Thyroid gland (tissue), 4 donors: ENCODE measurements around the gene KCNJ13.

Source experiments
- POLR2A ChIP-seq, 2 donors: fragments of 450-650 bp; IDR thresholded peaks; one replicate each; pipeline ENCODE4 v1.6.1; 2017; ENCODE audit warnings: antibody characterized with exemption in 2 of 2, mild to moderate bottlenecking in 2 of 2, moderate library complexity in 1 of 2
- TF ChIP-seq, protein P1 (sequence below), 6 experiments: fragments of 200-600 bp in 3 of 6; fragments of 450-650 bp in 3 of 6; sonication (generic) in 3 of 6; IDR thresholded peaks; one replicate each; pipeline ENCODE4 v1.5.1; 2016 to 2019; ENCODE audit warnings: antibody characterized with exemption in 6 of 6, mild to moderate bottlenecking in 2 of 6, inconsistent platforms in 1 of 6, moderate library complexity in 1 of 6

DNA sequence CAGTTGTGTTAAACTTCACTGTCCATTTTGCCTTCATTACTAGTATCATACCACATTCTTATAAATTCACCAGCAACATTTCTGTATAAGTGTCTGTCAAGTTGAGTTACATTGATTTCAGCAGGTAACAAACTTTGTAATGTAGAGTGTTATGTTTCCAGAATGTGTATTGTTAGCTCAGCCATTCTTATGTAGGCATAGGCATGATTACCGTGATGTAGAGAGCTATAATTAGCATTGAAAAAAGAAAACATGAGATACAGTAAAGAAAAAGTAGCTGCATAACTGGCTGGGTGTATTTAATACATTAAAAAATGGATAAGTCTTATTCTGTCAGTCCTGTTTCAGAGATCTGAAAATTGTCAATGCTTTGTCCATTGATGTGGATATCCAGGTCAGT is 8.5 kb downstream of the KCNJ13 start:
- TF ChIP-seq, protein P1, sequence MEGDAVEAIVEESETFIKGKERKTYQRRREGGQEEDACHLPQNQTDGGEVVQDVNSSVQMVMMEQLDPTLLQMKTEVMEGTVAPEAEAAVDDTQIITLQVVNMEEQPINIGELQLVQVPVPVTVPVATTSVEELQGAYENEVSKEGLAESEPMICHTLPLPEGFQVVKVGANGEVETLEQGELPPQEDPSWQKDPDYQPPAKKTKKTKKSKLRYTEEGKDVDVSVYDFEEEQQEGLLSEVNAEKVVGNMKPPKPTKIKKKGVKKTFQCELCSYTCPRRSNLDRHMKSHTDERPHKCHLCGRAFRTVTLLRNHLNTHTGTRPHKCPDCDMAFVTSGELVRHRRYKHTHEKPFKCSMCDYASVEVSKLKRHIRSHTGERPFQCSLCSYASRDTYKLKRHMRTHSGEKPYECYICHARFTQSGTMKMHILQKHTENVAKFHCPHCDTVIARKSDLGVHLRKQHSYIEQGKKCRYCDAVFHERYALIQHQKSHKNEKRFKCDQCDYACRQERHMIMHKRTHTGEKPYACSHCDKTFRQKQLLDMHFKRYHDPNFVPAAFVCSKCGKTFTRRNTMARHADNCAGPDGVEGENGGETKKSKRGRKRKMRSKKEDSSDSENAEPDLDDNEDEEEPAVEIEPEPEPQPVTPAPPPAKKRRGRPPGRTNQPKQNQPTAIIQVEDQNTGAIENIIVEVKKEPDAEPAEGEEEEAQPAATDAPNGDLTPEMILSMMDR (IDR thresholded peaks at IDR 0.05), result no peak
- TF ChIP-seq POLR2A (IDR thresholded peaks at IDR 0.05), result no peak
